Measurements from ENCODE around the gene MEGF6.

DNA sequence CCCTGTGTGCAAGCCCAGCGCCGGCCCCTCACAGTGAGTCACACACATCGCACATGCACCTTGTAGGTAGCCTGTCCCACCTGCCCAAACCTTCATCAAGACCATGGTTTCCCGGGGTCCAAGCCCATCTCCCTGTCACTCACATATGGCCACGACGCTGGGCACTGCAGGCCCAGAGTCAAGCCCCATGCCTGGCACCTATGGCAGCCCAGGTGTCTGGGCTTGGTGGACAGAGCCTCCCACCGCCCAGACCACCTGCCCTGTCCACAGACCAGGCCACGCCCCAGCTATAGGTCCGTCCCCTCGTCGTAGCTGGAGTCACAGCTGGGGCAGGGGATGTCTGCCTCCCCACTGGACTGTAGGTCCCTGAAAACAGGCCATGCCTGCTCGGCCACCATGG lies 48.2 kb downstream of the MEGF6 start:
- TF ChIP-seq POLR2A (IDR thresholded peaks at IDR 0.05), result no peak
- TF ChIP-seq, protein P1, sequence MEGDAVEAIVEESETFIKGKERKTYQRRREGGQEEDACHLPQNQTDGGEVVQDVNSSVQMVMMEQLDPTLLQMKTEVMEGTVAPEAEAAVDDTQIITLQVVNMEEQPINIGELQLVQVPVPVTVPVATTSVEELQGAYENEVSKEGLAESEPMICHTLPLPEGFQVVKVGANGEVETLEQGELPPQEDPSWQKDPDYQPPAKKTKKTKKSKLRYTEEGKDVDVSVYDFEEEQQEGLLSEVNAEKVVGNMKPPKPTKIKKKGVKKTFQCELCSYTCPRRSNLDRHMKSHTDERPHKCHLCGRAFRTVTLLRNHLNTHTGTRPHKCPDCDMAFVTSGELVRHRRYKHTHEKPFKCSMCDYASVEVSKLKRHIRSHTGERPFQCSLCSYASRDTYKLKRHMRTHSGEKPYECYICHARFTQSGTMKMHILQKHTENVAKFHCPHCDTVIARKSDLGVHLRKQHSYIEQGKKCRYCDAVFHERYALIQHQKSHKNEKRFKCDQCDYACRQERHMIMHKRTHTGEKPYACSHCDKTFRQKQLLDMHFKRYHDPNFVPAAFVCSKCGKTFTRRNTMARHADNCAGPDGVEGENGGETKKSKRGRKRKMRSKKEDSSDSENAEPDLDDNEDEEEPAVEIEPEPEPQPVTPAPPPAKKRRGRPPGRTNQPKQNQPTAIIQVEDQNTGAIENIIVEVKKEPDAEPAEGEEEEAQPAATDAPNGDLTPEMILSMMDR (IDR thresholded peaks at IDR 0.05), result no peak

Data from body of pancreas (tissue), 4 donors.